Measurements from ENCODE around the gene GRID2. TPM values are rescaled to one million over a fixed set of nuclear protein-coding genes. Genes with fewer than 3 reads are reported as not detected.

The GRID2 gene
- polyA plus RNA-seq, 1 experiment: not detected

GRCh38 chr4:93540562-93540961 is 1236.8 kb downstream of the GRID2 start:
- POLR2A ChIA-PET: no interaction called here
- no peaks in the 10 kb centered on the region for H3K36me3 ChIP-seq (ENCODE audit: control insufficient read depth, insufficient read depth, low read length)
- TF ChIP-seq CTCF (IDR thresholded peaks at IDR 0.05; ENCODE audit: insufficient read depth, low read depth, low read length): no peak
- no peak overlapping the region for H3K4me3 ChIP-seq (ENCODE audit: low read depth, low read length)
- H3K27me3 ChIP-seq (ENCODE audit: control insufficient read depth, insufficient read depth, low read length): no peaks in the 10 kb centered on the region
- CTCF ChIA-PET: no interaction called here
- no peak for DNase-seq (ENCODE audit: low read depth)

- CTCF ChIA-PET: no interaction called here
- no peak for TF ChIP-seq CTCF (IDR thresholded peaks at IDR 0.05; ENCODE audit: insufficient read depth, low read depth, low read length)
- Histone ChIP-seq H3K36me3 (ENCODE audit: control insufficient read depth, insufficient read depth, low read length) (no peaks in the 10 kb centered on the region), H3K27me3 (ENCODE audit: control insufficient read depth, insufficient read depth, low read length) (no peaks in the 10 kb centered on the region), H3K4me3 (ENCODE audit: low read depth, low read length) (no peak overlapping the region)
- POLR2A ChIA-PET: no interaction called here
- no peak for DNase-seq (ENCODE audit: low read depth)
These were observed 1258.1 kb downstream of the GRID2 start for GRCh38 chr4:93561842-93562241.

GRCh38 chr4:93568758-93569157 is 1265.0 kb downstream of the GRID2 start:
- no peak for DNase-seq (ENCODE audit: low read depth)
- H3K27me3 ChIP-seq (ENCODE audit: control insufficient read depth, insufficient read depth, low read length): no peaks in the 10 kb centered on the region
- ChIA-PET CTCF (no interaction called here), POLR2A (no interaction called here)
- H3K36me3 ChIP-seq (ENCODE audit: control insufficient read depth, insufficient read depth, low read length): no peaks in the 10 kb centered on the region
- TF ChIP-seq CTCF (IDR thresholded peaks at IDR 0.05; ENCODE audit: insufficient read depth, low read depth, low read length): no peak
- no peak overlapping the region for H3K4me3 ChIP-seq (ENCODE audit: low read depth, low read length)

- ChIA-PET POLR2A (no interaction called here), CTCF (no interaction called here)
- no peak for DNase-seq (ENCODE audit: low read depth)
- Histone ChIP-seq H3K4me3 (ENCODE audit: low read depth, low read length) (no peak overlapping the region), H3K36me3 (ENCODE audit: control insufficient read depth, insufficient read depth, low read length) (no peaks in the 10 kb centered on the region), H3K27me3 (ENCODE audit: control insufficient read depth, insufficient read depth, low read length) (no peaks in the 10 kb centered on the region)
- no peak for TF ChIP-seq CTCF (IDR thresholded peaks at IDR 0.05; ENCODE audit: insufficient read depth, low read depth, low read length)
These were observed 1269.5 kb downstream of the GRID2 start for GRCh38 chr4:93573285-93573684.

GRCh38 chr4:93578942-93579341 is 1275.2 kb downstream of the GRID2 start:
- CTCF ChIA-PET: no interaction called here
- no peak overlapping the region for H3K4me3 ChIP-seq (ENCODE audit: low read depth, low read length)
- no peak for TF ChIP-seq CTCF (IDR thresholded peaks at IDR 0.05; ENCODE audit: insufficient read depth, low read depth, low read length)
- no peak for DNase-seq (ENCODE audit: low read depth)
- no peaks in the 10 kb centered on the region for H3K27me3 ChIP-seq (ENCODE audit: control insufficient read depth, insufficient read depth, low read length)
- POLR2A ChIA-PET: no interaction called here
- no peaks in the 10 kb centered on the region for H3K36me3 ChIP-seq (ENCODE audit: control insufficient read depth, insufficient read depth, low read length)

Measured in BJ (cell line).